ENCODE data around the gene PAN3.

PAN3 gene

GRCh38 chr13:28297341-28297740, 159.0 kb downstream of the PAN3 start:
- WGBS, 2 experiments (ENCODE audit: insufficient coverage in 2 of 2): 30 to 70% methylated on average over 2 to 3 of the region's 3 CpGs
- H3K4me1 ChIP-seq (ENCODE audit: control insufficient read depth, insufficient read depth, low read length, poor library complexity, severe bottlenecking): no peaks in the 10 kb centered on the region
- H3K27ac ChIP-seq (ENCODE audit: low read depth, low read length, severe bottlenecking): no peak overlapping the region
- no peak overlapping the region for H3K4me3 ChIP-seq (ENCODE audit: extremely low read depth, insufficient read depth, low read length, poor library complexity, severe bottlenecking)
- H3K9me3 ChIP-seq (ENCODE audit: control insufficient read depth, low read length): no peaks in the 10 kb centered on the region
- peaks cover 39% of the 10 kb centered on the region for H3K36me3 ChIP-seq (ENCODE audit: control insufficient read depth, insufficient read depth, low read length)

- Histone ChIP-seq H3K9me3 (ENCODE audit: control insufficient read depth, low read length) (no peaks in the 10 kb centered on the region), H3K4me3 (ENCODE audit: extremely low read depth, insufficient read depth, low read length, poor library complexity, severe bottlenecking) (no peak overlapping the region), H3K27ac (ENCODE audit: low read depth, low read length, severe bottlenecking) (no peak overlapping the region), H3K36me3 (ENCODE audit: control insufficient read depth, insufficient read depth, low read length) (peaks cover 38% of the 10 kb centered on the region), H3K4me1 (ENCODE audit: control insufficient read depth, insufficient read depth, low read length, poor library complexity, severe bottlenecking) (peaks cover 6% of the 10 kb centered on the region)
- no CpG with 5 or more reads among the region's 2 CpGs for WGBS, 2 experiments (ENCODE audit: insufficient coverage in 2 of 2)
Measured at GRCh38 chr13:28299916-28300315, 161.6 kb downstream of the PAN3 start.

GRCh38 chr13:28301839-28302238, 163.5 kb downstream of the PAN3 start:
- H3K36me3 ChIP-seq (ENCODE audit: control insufficient read depth, insufficient read depth, low read length): peaks cover 51% of the 10 kb centered on the region
- H3K9me3 ChIP-seq (ENCODE audit: control insufficient read depth, low read length): no peaks in the 10 kb centered on the region
- H3K27ac ChIP-seq (ENCODE audit: low read depth, low read length, severe bottlenecking): no peak overlapping the region
- H3K4me1 ChIP-seq (ENCODE audit: control insufficient read depth, insufficient read depth, low read length, poor library complexity, severe bottlenecking): peaks cover 6% of the 10 kb centered on the region
- H3K4me3 ChIP-seq (ENCODE audit: extremely low read depth, insufficient read depth, low read length, poor library complexity, severe bottlenecking): no peak overlapping the region
- WGBS, 2 experiments (ENCODE audit: insufficient coverage in 2 of 2): no CpG with 5 or more reads among the region's 4 CpGs

- Histone ChIP-seq H3K4me1 (ENCODE audit: control insufficient read depth, insufficient read depth, low read length, poor library complexity, severe bottlenecking) (peaks cover 6% of the 10 kb centered on the region), H3K4me3 (ENCODE audit: extremely low read depth, insufficient read depth, low read length, poor library complexity, severe bottlenecking) (no peak overlapping the region), H3K36me3 (ENCODE audit: control insufficient read depth, insufficient read depth, low read length) (peaks cover 72% of the 10 kb centered on the region), H3K9me3 (ENCODE audit: control insufficient read depth, low read length) (no peaks in the 10 kb centered on the region), H3K27ac (ENCODE audit: low read depth, low read length, severe bottlenecking) (no peak overlapping the region)
- WGBS, 2 experiments (ENCODE audit: insufficient coverage in 2 of 2): 97 to 99% methylated on average over 8 to 9 of the region's 10 CpGs
Measured at GRCh38 chr13:28306325-28306724, 168.0 kb downstream of the PAN3 start.

GRCh38 chr13:28313579-28313978, 175.2 kb downstream of the PAN3 start:
- H3K9me3 ChIP-seq (ENCODE audit: control insufficient read depth, low read length): no peaks in the 10 kb centered on the region
- no peak overlapping the region for H3K4me3 ChIP-seq (ENCODE audit: extremely low read depth, insufficient read depth, low read length, poor library complexity, severe bottlenecking)
- H3K4me1 ChIP-seq (ENCODE audit: control insufficient read depth, insufficient read depth, low read length, poor library complexity, severe bottlenecking): peaks cover 14% of the 10 kb centered on the region
- H3K36me3 ChIP-seq (ENCODE audit: control insufficient read depth, insufficient read depth, low read length): peaks cover 55% of the 10 kb centered on the region
- WGBS, 2 experiments (ENCODE audit: insufficient coverage in 2 of 2): 80 to 100% methylated on average over 1 to 3 of the region's 6 CpGs
- no peak overlapping the region for H3K27ac ChIP-seq (ENCODE audit: low read depth, low read length, severe bottlenecking)

GRCh38 chr13:28314879-28315278, 176.5 kb downstream of the PAN3 start:
- Histone ChIP-seq H3K36me3 (ENCODE audit: control insufficient read depth, insufficient read depth, low read length) (peaks cover 61% of the 10 kb centered on the region), H3K4me3 (ENCODE audit: extremely low read depth, insufficient read depth, low read length, poor library complexity, severe bottlenecking) (no peak overlapping the region), H3K4me1 (ENCODE audit: control insufficient read depth, insufficient read depth, low read length, poor library complexity, severe bottlenecking) (peaks cover 18% of the 10 kb centered on the region), H3K9me3 (ENCODE audit: control insufficient read depth, low read length) (no peaks in the 10 kb centered on the region), H3K27ac (ENCODE audit: low read depth, low read length, severe bottlenecking) (no peak overlapping the region)
- 86 to 100% methylated on average over 1 to 3 of the region's 6 CpGs for WGBS, 2 experiments (ENCODE audit: insufficient coverage in 2 of 2)

GRCh38 chr13:28316129-28316528, 177.8 kb downstream of the PAN3 start:
- 50 to 69% methylated on average over 1 to 5 of the region's 5 CpGs for WGBS, 2 experiments (ENCODE audit: insufficient coverage in 2 of 2)
- peaks cover 64% of the 10 kb centered on the region for H3K36me3 ChIP-seq (ENCODE audit: control insufficient read depth, insufficient read depth, low read length)
- peaks cover 20% of the 10 kb centered on the region for H3K4me1 ChIP-seq (ENCODE audit: control insufficient read depth, insufficient read depth, low read length, poor library complexity, severe bottlenecking)
- H3K9me3 ChIP-seq (ENCODE audit: control insufficient read depth, low read length): peaks cover 3% of the 10 kb centered on the region
- H3K4me3 ChIP-seq (ENCODE audit: extremely low read depth, insufficient read depth, low read length, poor library complexity, severe bottlenecking): no peak overlapping the region
- H3K27ac ChIP-seq (ENCODE audit: low read depth, low read length, severe bottlenecking): peak overlapping the region; percentile 36

- 91 to 94% methylated on average over 6 to 7 of the region's 7 CpGs for WGBS, 2 experiments (ENCODE audit: insufficient coverage in 2 of 2)
- peaks cover 28% of the 10 kb centered on the region for H3K4me1 ChIP-seq (ENCODE audit: control insufficient read depth, insufficient read depth, low read length, poor library complexity, severe bottlenecking)
- H3K27ac ChIP-seq (ENCODE audit: low read depth, low read length, severe bottlenecking): no peak overlapping the region
- H3K4me3 ChIP-seq (ENCODE audit: extremely low read depth, insufficient read depth, low read length, poor library complexity, severe bottlenecking): no peak overlapping the region
- peaks cover 71% of the 10 kb centered on the region for H3K36me3 ChIP-seq (ENCODE audit: control insufficient read depth, insufficient read depth, low read length)
- H3K9me3 ChIP-seq (ENCODE audit: control insufficient read depth, low read length): peaks cover 3% of the 10 kb centered on the region
Measured at GRCh38 chr13:28316836-28317235, 178.5 kb downstream of the PAN3 start.

- peaks cover 42% of the 10 kb centered on the region for H3K4me1 ChIP-seq (ENCODE audit: control insufficient read depth, insufficient read depth, low read length, poor library complexity, severe bottlenecking)
- 100% methylated on average over 2 to 3 of the region's 7 CpGs for WGBS, 2 experiments (ENCODE audit: insufficient coverage in 2 of 2)
- peaks cover 62% of the 10 kb centered on the region for H3K36me3 ChIP-seq (ENCODE audit: control insufficient read depth, insufficient read depth, low read length)
- H3K27ac ChIP-seq (ENCODE audit: low read depth, low read length, severe bottlenecking): no peak overlapping the region
- peaks cover 3% of the 10 kb centered on the region for H3K9me3 ChIP-seq (ENCODE audit: control insufficient read depth, low read length)
- no peak overlapping the region for H3K4me3 ChIP-seq (ENCODE audit: extremely low read depth, insufficient read depth, low read length, poor library complexity, severe bottlenecking)
Measured at GRCh38 chr13:28318496-28318895, 180.2 kb downstream of the PAN3 start.

- WGBS, 2 experiments (ENCODE audit: insufficient coverage in 2 of 2): 98% methylated on average over 3 to 5 of the region's 5 CpGs
- H3K27ac ChIP-seq (ENCODE audit: low read depth, low read length, severe bottlenecking): no peak overlapping the region
Measured at GRCh38 chr13:28319528-28319927, 181.2 kb downstream of the PAN3 start.

GRCh38 chr13:28320209-28320608, 181.9 kb downstream of the PAN3 start:
- peaks cover 53% of the 10 kb centered on the region for H3K4me1 ChIP-seq (ENCODE audit: control insufficient read depth, insufficient read depth, low read length, poor library complexity, severe bottlenecking)
- H3K27ac ChIP-seq (ENCODE audit: low read depth, low read length, severe bottlenecking): no peak overlapping the region
- H3K4me3 ChIP-seq (ENCODE audit: extremely low read depth, insufficient read depth, low read length, poor library complexity, severe bottlenecking): no peak overlapping the region
- peaks cover 3% of the 10 kb centered on the region for H3K9me3 ChIP-seq (ENCODE audit: control insufficient read depth, low read length)
- peaks cover 50% of the 10 kb centered on the region for H3K36me3 ChIP-seq (ENCODE audit: control insufficient read depth, insufficient read depth, low read length)
- WGBS, 2 experiments (ENCODE audit: insufficient coverage in 2 of 2): 100% methylated on average over 2 to 3 of the region's 6 CpGs

More at GRCh38 chr13:28319528-28319927, 181.2 kb downstream of the PAN3 start:
- peaks cover 3% of the 10 kb centered on the region for H3K9me3 ChIP-seq (ENCODE audit: control insufficient read depth, low read length)
- H3K4me1 ChIP-seq (ENCODE audit: control insufficient read depth, insufficient read depth, low read length, poor library complexity, severe bottlenecking): peaks cover 46% of the 10 kb centered on the region
- H3K4me3 ChIP-seq (ENCODE audit: extremely low read depth, insufficient read depth, low read length, poor library complexity, severe bottlenecking): no peak overlapping the region
- H3K36me3 ChIP-seq (ENCODE audit: control insufficient read depth, insufficient read depth, low read length): peaks cover 53% of the 10 kb centered on the region
